Motor neuron (in vitro differentiated cells): ENCODE results near the gene ANKRD2. TPM values are rescaled to one million over a fixed set of nuclear protein-coding genes. Genes with fewer than 3 reads are reported as not detected.
A peak's percentile ranks its signal among the peaks of the same experiment; 100 is the strongest.

Experiments used
- ATAC-seq, 8 experiments: fragments of 200-7000 bp; cut with Tn5 transposase; replicated peaks in 6 of 8; 2 replicates each; pipeline ENCODE4 v1.8.0; 2021; ENCODE audit warnings: mild to moderate bottlenecking in 8 of 8, moderate library complexity in 8 of 8
- H3K27ac ChIP-seq, 2 donors: fragments of 250-450 bp; sonication (Bioruptor Pico); 2 replicates each; pipeline ENCODE4 v1.9.0; 2021; ENCODE audit warnings: antibody characterized with exemption in 2 of 2, mild to moderate bottlenecking in 2 of 2, moderate library complexity in 1 of 2
- H3K4me1 ChIP-seq, 2 donors: fragments of 250-450 bp; sonication (Bioruptor Pico); replicated peaks in 1 of 2; 2 replicates each; pipeline ENCODE4 v1.6.1; 2021; ENCODE audit warnings: antibody characterized with exemption in 2 of 2, mild to moderate bottlenecking in 2 of 2, moderate library complexity in 1 of 2
- H3K4me3 ChIP-seq, 5 donors: fragments of 250-450 bp; sonication (Bioruptor Pico); 2 replicates each; pipeline ENCODE4 v1.9.0; 2021; ENCODE audit warnings: antibody characterized with exemption in 5 of 5, mild to moderate bottlenecking in 5 of 5, moderate library complexity in 4 of 5
- WGBS, 10 experiments: fragments of 450-650 bp; shearing (Covaris generic); methylation state at CpG; one replicate each; pipeline ENCODE4 v1.0.0; 2022; 5-methylcytosine and 5-hydroxymethylcytosine counted together
- in situ Hi-C, 9 experiments: fragments of 400-800 bp; cut with MboI; loops; one replicate each; pipeline ENCODE4 v1.15.0; 2021; ENCODE audit warnings: low sequenced_read_pairs in 9 of 9, low pct_unique_long_range_greater_than_20kb in 2 of 9; ENCODE audit not compliant: unreplicated experiment in 9 of 9
- total RNA-seq, 8 experiments: library from RNA; unstranded; fragments of 300-600 nt; gene quantifications; 2 replicates each; pipeline versions ENCODE4 v1.2.3 to v1.2.4, GENCODE V29; 2022

The ANKRD2 gene
- total RNA-seq, 8 experiments from 2014 or later: 0.21 TPM; not detected in 7

GRCh38 chr10:97596101-97597082 is 23.8 kb downstream of the ANKRD2 start:
- ATAC-seq: peak; percentile 68 to 85 (median 78)
- in situ Hi-C loops: no loop called here
- 8 to 79% (median 39%) methylated on average over 2 to 7 of the region's 10 CpGs for WGBS, 10 experiments
- H3K27ac ChIP-seq: no peak overlapping the region
- no peak overlapping the region for H3K4me3 ChIP-seq
- no peaks in the 10 kb centered on the region for H3K4me1 ChIP-seq

GRCh38 chr10:97597778-97598177 is 25.2 kb downstream of the ANKRD2 start:
- in situ Hi-C loops: no loop called here
- no peaks in the 10 kb centered on the region for H3K4me1 ChIP-seq
- no peak overlapping the region for H3K27ac ChIP-seq
- 50 to 100% (median 93%) methylated on average over 1 to 2 of the region's 2 CpGs; no CpG with 5 or more reads in 5 of the 10 experiments for WGBS, 10 experiments
- H3K4me3 ChIP-seq: no peak overlapping the region
- no peak for ATAC-seq

GRCh38 chr10:97598407-97599271 is 26.1 kb downstream of the ANKRD2 start:
- 57 to 100% (median 100%) methylated on average over 1 to 6 of the region's 19 CpGs; no CpG with 5 or more reads in 3 of the 10 experiments for WGBS, 10 experiments
- ATAC-seq: no peak
- in situ Hi-C loops: no loop called here

GRCh38 chr10:97599272-97599619 is 26.7 kb downstream of the ANKRD2 start:
- no peak overlapping the region for H3K27ac ChIP-seq
- in situ Hi-C loops: no loop called here
- no peaks in the 10 kb centered on the region for H3K4me1 ChIP-seq
- ATAC-seq: no peak
- 89 to 94% (median 89%) methylated on average over 3 of the region's 6 CpGs; no CpG with 5 or more reads in 7 of the 10 experiments for WGBS, 10 experiments
- no peak overlapping the region for H3K4me3 ChIP-seq

More at GRCh38 chr10:97598407-97599271, 26.1 kb downstream of the ANKRD2 start:
- no peak overlapping the region for H3K27ac ChIP-seq
- H3K4me1 ChIP-seq: no peaks in the 10 kb centered on the region
- H3K4me3 ChIP-seq: no peak overlapping the region

GRCh38 chr10:97600616-97601015 is 28.0 kb downstream of the ANKRD2 start:
- in situ Hi-C loops: no loop called here
- H3K4me3 ChIP-seq: no peak overlapping the region
- no peaks in the 10 kb centered on the region for H3K4me1 ChIP-seq
- 43 to 100% (median 90%) methylated on average over 1 of the region's 1 CpG; no CpG with 5 or more reads in 6 of the 10 experiments for WGBS, 10 experiments
- no peak overlapping the region for H3K27ac ChIP-seq
- ATAC-seq: no peak

GRCh38 chr10:97601268-97602215 is 29.0 kb downstream of the ANKRD2 start:
- H3K27ac ChIP-seq: no peak overlapping the region
- H3K4me1 ChIP-seq: no peaks in the 10 kb centered on the region
- WGBS, 10 experiments: 45 to 100% (median 80%) methylated on average over 1 to 8 of the region's 21 CpGs
- no peak overlapping the region for H3K4me3 ChIP-seq
- peak in 3 of 8 experiments; percentile 16 to 80 (median 34) for ATAC-seq
- in situ Hi-C loops: no loop called here

GRCh38 chr10:97607095-97607636 is 34.6 kb downstream of the ANKRD2 start:
- Histone ChIP-seq H3K27ac (no peak overlapping the region), H3K4me1 (no peaks in the 10 kb centered on the region), H3K4me3 (no peak overlapping the region)
- in situ Hi-C loops: no loop called here
- ATAC-seq: peak in 5 of 8 experiments; percentile 59 to 96 (median 82)
- WGBS, 10 experiments: 77 to 100% (median 84%) methylated on average over 1 to 5 of the region's 5 CpGs; no CpG with 5 or more reads in 4 of the 10 experiments

GRCh38 chr10:97608991-97609561 is 36.5 kb downstream of the ANKRD2 start:
- in situ Hi-C loops: no loop called here
- no peak for ATAC-seq
- Histone ChIP-seq H3K4me1 (no peaks in the 10 kb centered on the region), H3K4me3 (no peak overlapping the region), H3K27ac (no peak overlapping the region)
- WGBS, 10 experiments: 33 to 100% (median 92%) methylated on average over 1 to 10 of the region's 13 CpGs; no CpG with 5 or more reads in 4 of the 10 experiments

GRCh38 chr10:97611473-97611872 is 38.9 kb downstream of the ANKRD2 start:
- WGBS, 10 experiments: 80 to 100% (median 90%) methylated on average over 1 to 10 of the region's 12 CpGs; no CpG with 5 or more reads in 6 of the 10 experiments
- H3K4me1 ChIP-seq: no peaks in the 10 kb centered on the region
- H3K27ac ChIP-seq: no peak overlapping the region
- no peak overlapping the region for H3K4me3 ChIP-seq
- in situ Hi-C loops: no loop called here
- no peak for ATAC-seq

GRCh38 chr10:97612386-97612785 is 39.8 kb downstream of the ANKRD2 start:
- peak in 6 of 8 experiments; percentile 40 to 100 (median 90) for ATAC-seq
- 0 to 63% (median 23%) methylated on average over 1 to 2 of the region's 2 CpGs; no CpG with 5 or more reads in 4 of the 10 experiments for WGBS, 10 experiments
- no peak overlapping the region for H3K27ac ChIP-seq
- no peak overlapping the region for H3K4me3 ChIP-seq
- in situ Hi-C loops: no loop called here
- H3K4me1 ChIP-seq: no peaks in the 10 kb centered on the region

- no peak overlapping the region for H3K27ac ChIP-seq
- 90 to 100% (median 100%) methylated on average over 1 to 3 of the region's 4 CpGs; no CpG with 5 or more reads in 3 of the 10 experiments for WGBS, 10 experiments
- in situ Hi-C loops: no loop called here
- ATAC-seq: no peak
- no peak overlapping the region for H3K4me3 ChIP-seq
- H3K4me1 ChIP-seq: no peaks in the 10 kb centered on the region
These were observed 45.7 kb downstream of the ANKRD2 start for GRCh38 chr10:97618285-97618684.
